GM23338 (cell line): ENCODE data around the gene UNC45A. TPM values are rescaled to one million over a fixed set of nuclear protein-coding genes. Genes with fewer than 3 reads are reported as not detected.

Experiments used
- ATAC-seq: fragments of 200-7000 bp; cut with Tn5 transposase; 3 replicates; pipeline ENCODE4 v1.9.1; 2020
- DNase-seq: peaks from one replicate; pipeline ENCODE4 v3.0.0-alpha.2; 2015; ENCODE audit warnings: low spot score
- H2AFZ ChIP-seq: fragments of 200-600 bp; sonication (generic); 2 replicates; pipeline ENCODE4 v1.8.0; 2016; ENCODE audit warnings: antibody characterized with exemption, mild to moderate bottlenecking, moderate library complexity
- H3F3A ChIP-seq: fragments of 200-600 bp; sonication (generic); replicated peaks from 2 replicates; pipeline ENCODE4 v1.8.0; 2017; ENCODE audit warnings: antibody characterized with exemption, mixed run types, low read depth
- H3K27ac ChIP-seq: fragments of 200-600 bp; sonication (generic); 2 replicates; pipeline ENCODE4 v1.6.1; 2016; ENCODE audit warnings: low read depth
- H3K27me3 ChIP-seq: fragments of 200-600 bp; sonication (generic); 2 replicates; pipeline ENCODE4 v1.8.0; 2016; ENCODE audit warnings: mild to moderate bottlenecking, mixed run types, moderate library complexity; ENCODE audit not compliant: insufficient read depth
- H3K36me3 ChIP-seq: fragments of 200-600 bp; sonication (generic); 2 replicates; pipeline ENCODE4 v1.8.0; 2016; ENCODE audit warnings: mild to moderate bottlenecking; ENCODE audit not compliant: insufficient read depth
- H3K4me1 ChIP-seq: fragments of 200-600 bp; sonication (generic); 2 replicates; pipeline ENCODE4 v1.8.0; 2016; ENCODE audit warnings: mild to moderate bottlenecking, moderate library complexity; ENCODE audit not compliant: insufficient read depth
- H3K4me2 ChIP-seq: fragments of 200-600 bp; sonication (generic); 2 replicates; pipeline ENCODE4 v1.7.1; 2017; ENCODE audit warnings: mixed run types
- H3K4me3 ChIP-seq: fragments of 200-600 bp; sonication (generic); 2 replicates; pipeline ENCODE4 v1.6.1; 2016; ENCODE audit warnings: mixed run types
- H3K79me2 ChIP-seq: fragments of 200-600 bp; sonication (generic); replicated peaks from 2 replicates; pipeline ENCODE4 v1.8.0; 2017; ENCODE audit warnings: mild to moderate bottlenecking; ENCODE audit not compliant: insufficient read depth
- H3K9me2 ChIP-seq: fragments of 200-600 bp; sonication (generic); 2 replicates; pipeline ENCODE4 v1.8.0; 2017; ENCODE audit not compliant: insufficient read depth
- H4K20me1 ChIP-seq: fragments of 200-600 bp; sonication (generic); replicated peaks from 2 replicates; pipeline ENCODE4 v1.8.0; 2017; ENCODE audit warnings: mild to moderate bottlenecking; ENCODE audit not compliant: insufficient read depth
- H3K27ac Mint-ChIP-seq: 2 replicates; pipeline ENCODE4 v1.8.0; 2020; ENCODE audit warnings: inconsistent platforms, mild to moderate bottlenecking, moderate library complexity, mixed read lengths
- H3K27me3 Mint-ChIP-seq: 3 replicates; pipeline ENCODE4 v1.8.0; 2022; ENCODE audit warnings: low read depth, mild to moderate bottlenecking, moderate library complexity, mixed read lengths, inconsistent platforms; ENCODE audit not compliant: insufficient read depth, poor library complexity
- H3K36me3 Mint-ChIP-seq: 3 replicates; pipeline ENCODE4 v1.8.0; 2021; ENCODE audit warnings: low read depth, mild to moderate bottlenecking, inconsistent platforms, moderate library complexity, mixed read lengths
- H3K4me1 Mint-ChIP-seq: 3 replicates; pipeline ENCODE4 v1.8.0; 2020; ENCODE audit warnings: mild to moderate bottlenecking, inconsistent platforms, mixed read lengths
- H3K4me3 Mint-ChIP-seq: 3 replicates; pipeline ENCODE4 v1.8.0; 2021; ENCODE audit warnings: moderate library complexity, mild to moderate bottlenecking, inconsistent platforms, mixed read lengths
- H3K9me3 Mint-ChIP-seq: 3 replicates; pipeline ENCODE4 v1.8.0; 2020; ENCODE audit warnings: moderate library complexity, mild to moderate bottlenecking, inconsistent platforms, mixed read lengths
- EZH2phosphoT487 ChIP-seq: fragments of 200-600 bp; sonication (generic); IDR thresholded peaks from one replicate; pipeline ENCODE4 v1.8.1; 2018; ENCODE audit warnings: antibody characterized with exemption; ENCODE audit not compliant: unreplicated experiment
- JUNB ChIP-seq: IDR thresholded peaks from one replicate; pipeline ENCODE4 v1.6.1; 2016; ENCODE audit warnings: antibody characterized with exemption; ENCODE audit not compliant: unreplicated experiment
- POLR2AphosphoS5 ChIP-seq: IDR thresholded peaks from 2 replicates; pipeline ENCODE4 v1.6.1; 2016; ENCODE audit warnings: antibody characterized with exemption, low read depth
- polyA plus RNA-seq: library from polyadenylated mRNA; unstranded; fragments of >200 nt; fragmentation: Nextera tagmentation; extraction: Ambion mirVana; gene quantifications from 2 replicates; pipeline ENCODE4 v1.2.1, GENCODE V29; 2016
- total RNA-seq: library from RNA; depleted of rRNA; stranded (reverse); fragments of >200 nt; shearing (Covaris generic); gene quantifications from 2 replicates; pipeline ENCODE4 v1.2.3, GENCODE V29; 2014
- TF ChIP-seq, protein P1 (sequence below): fragments of 250-450 bp; sonication (Bioruptor Pico); IDR thresholded peaks from 2 replicates; pipeline ENCODE4 v1.5.0; 2020; ENCODE audit warnings: mild to moderate bottlenecking, moderate library complexity
- TF ChIP-seq, protein P2 (sequence below): IDR thresholded peaks from one replicate; pipeline ENCODE4 v1.6.1; 2018; ENCODE audit warnings: antibody characterized with exemption; ENCODE audit not compliant: unreplicated experiment
- TF ChIP-seq, protein P3 (sequence below): IDR thresholded peaks from 2 replicates; pipeline ENCODE4 v1.6.1; 2016; ENCODE audit warnings: antibody characterized with exemption

Gene UNC45A
- total and polyA plus RNA-seq, 2 experiments from 2014 or later = 40.2 to 86.8 TPM

DNA sequence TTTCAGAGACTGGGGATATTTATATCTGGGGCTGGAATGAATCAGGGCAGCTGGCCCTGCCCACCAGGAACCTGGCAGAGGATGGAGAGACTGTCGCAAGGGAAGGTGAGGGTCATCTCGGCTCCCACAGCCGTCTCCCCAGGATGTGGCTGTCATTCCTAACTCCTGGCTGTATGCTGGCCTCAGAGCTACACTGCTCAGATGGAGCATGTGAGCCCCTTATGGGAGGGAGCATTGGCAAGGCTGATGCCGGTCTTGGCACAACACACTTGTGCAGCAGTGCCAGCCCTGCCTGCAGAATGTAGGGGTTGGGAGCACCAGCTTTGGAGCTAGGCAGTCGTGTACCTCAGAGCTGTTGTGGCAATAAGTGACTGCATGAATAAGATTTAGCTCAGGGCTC, 24.8 kb downstream of the UNC45A start (continued):
- TF ChIP-seq, protein P1, sequence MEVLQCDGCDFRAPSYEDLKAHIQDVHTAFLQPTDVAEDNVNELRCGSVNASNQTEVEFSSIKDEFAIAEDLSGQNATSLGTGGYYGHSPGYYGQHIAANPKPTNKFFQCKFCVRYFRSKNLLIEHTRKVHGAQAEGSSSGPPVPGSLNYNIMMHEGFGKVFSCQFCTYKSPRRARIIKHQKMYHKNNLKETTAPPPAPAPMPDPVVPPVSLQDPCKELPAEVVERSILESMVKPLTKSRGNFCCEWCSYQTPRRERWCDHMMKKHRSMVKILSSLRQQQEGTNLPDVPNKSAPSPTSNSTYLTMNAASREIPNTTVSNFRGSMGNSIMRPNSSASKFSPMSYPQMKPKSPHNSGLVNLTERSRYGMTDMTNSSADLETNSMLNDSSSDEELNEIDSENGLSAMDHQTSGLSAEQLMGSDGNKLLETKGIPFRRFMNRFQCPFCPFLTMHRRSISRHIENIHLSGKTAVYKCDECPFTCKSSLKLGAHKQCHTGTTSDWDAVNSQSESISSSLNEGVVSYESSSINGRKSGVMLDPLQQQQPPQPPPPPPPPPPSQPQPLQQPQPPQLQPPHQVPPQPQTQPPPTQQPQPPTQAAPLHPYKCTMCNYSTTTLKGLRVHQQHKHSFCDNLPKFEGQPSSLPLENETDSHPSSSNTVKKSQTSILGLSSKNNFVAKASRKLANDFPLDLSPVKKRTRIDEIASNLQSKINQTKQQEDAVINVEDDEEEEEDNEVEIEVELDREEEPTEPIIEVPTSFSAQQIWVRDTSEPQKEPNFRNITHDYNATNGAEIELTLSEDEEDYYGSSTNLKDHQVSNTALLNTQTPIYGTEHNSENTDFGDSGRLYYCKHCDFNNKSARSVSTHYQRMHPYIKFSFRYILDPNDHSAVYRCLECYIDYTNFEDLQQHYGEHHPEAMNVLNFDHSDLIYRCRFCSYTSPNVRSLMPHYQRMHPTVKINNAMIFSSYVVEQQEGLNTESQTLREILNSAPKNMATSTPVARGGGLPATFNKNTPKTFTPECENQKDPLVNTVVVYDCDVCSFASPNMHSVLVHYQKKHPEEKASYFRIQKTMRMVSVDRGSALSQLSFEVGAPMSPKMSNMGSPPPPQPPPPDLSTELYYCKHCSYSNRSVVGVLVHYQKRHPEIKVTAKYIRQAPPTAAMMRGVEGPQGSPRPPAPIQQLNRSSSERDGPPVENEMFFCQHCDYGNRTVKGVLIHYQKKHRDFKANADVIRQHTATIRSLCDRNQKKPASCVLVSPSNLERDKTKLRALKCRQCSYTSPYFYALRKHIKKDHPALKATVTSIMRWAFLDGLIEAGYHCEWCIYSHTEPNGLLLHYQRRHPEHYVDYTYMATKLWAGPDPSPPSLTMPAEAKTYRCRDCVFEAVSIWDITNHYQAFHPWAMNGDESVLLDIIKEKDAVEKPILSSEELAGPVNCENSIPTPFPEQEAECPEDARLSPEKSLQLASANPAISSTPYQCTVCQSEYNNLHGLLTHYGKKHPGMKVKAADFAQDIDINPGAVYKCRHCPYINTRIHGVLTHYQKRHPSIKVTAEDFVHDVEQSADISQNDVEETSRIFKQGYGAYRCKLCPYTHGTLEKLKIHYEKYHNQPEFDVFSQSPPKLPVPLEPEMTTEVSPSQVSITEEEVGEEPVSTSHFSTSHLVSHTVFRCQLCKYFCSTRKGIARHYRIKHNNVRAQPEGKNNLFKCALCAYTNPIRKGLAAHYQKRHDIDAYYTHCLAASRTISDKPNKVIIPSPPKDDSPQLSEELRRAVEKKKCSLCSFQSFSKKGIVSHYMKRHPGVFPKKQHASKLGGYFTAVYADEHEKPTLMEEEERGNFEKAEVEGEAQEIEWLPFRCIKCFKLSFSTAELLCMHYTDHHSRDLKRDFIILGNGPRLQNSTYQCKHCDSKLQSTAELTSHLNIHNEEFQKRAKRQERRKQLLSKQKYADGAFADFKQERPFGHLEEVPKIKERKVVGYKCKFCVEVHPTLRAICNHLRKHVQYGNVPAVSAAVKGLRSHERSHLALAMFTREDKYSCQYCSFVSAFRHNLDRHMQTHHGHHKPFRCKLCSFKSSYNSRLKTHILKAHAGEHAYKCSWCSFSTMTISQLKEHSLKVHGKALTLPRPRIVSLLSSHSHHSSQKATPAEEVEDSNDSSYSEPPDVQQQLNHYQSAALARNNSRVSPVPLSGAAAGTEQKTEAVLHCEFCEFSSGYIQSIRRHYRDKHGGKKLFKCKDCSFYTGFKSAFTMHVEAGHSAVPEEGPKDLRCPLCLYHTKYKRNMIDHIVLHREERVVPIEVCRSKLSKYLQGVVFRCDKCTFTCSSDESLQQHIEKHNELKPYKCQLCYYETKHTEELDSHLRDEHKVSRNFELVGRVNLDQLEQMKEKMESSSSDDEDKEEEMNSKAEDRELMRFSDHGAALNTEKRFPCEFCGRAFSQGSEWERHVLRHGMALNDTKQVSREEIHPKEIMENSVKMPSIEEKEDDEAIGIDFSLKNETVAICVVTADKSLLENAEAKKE (CRISPR knock-in tag) = no peak
- no peak for TF ChIP-seq EZH2phosphoT487

DNA sequence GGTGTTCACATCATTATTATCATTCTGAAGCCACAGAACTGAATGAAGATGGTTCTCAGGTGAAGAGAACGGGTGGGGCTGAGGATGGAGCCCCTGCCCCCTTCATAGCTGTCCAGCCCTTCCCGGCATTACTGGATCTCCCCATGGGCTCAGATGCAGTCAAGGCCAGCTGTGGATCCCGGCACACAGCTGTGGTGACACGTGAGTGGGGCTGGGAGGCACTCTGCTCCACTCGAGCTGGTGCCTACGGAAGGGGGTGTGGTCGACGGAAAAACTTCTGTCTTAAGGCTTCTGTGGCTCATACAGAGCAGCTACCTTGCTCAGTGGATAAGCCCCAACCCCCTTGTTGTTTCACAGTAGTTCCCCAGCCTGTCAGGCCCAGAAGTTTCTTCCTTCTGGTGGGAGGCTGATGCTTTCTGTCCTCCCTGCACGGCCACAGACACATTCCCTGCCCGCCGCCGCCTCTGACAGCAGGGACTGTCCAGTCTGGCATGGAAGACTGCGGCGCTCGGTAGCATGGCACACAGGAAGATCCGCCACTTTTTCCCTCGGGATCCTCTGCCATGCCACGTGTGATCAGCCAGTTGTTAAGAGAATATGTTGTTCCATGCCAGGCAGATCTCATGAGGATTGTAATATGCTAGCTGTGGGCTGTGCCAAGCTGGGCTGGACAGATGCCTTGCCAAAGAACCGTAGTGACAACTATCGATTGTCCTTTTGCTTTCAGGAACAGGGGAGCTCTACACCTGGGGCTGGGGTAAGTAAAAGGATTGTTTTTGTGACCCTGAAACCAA, 25.4 kb downstream of the UNC45A start:
- peaks cover 20% of the 10 kb centered on the region for H3K27me3 Mint-ChIP-seq
- H3K36me3 Mint-ChIP-seq = peaks cover 52% of the 10 kb centered on the region
- H3K4me3 Mint-ChIP-seq = no peak overlapping the region

More for the DNA sequence above, 25.4 kb downstream of the UNC45A start:
- ATAC-seq (no peak), DNase-seq (no peak)
- peaks cover 10% of the 10 kb centered on the region for H3K4me1 Mint-ChIP-seq
- TF ChIP-seq POLR2AphosphoS5 = no peak
- TF ChIP-seq, protein P2, sequence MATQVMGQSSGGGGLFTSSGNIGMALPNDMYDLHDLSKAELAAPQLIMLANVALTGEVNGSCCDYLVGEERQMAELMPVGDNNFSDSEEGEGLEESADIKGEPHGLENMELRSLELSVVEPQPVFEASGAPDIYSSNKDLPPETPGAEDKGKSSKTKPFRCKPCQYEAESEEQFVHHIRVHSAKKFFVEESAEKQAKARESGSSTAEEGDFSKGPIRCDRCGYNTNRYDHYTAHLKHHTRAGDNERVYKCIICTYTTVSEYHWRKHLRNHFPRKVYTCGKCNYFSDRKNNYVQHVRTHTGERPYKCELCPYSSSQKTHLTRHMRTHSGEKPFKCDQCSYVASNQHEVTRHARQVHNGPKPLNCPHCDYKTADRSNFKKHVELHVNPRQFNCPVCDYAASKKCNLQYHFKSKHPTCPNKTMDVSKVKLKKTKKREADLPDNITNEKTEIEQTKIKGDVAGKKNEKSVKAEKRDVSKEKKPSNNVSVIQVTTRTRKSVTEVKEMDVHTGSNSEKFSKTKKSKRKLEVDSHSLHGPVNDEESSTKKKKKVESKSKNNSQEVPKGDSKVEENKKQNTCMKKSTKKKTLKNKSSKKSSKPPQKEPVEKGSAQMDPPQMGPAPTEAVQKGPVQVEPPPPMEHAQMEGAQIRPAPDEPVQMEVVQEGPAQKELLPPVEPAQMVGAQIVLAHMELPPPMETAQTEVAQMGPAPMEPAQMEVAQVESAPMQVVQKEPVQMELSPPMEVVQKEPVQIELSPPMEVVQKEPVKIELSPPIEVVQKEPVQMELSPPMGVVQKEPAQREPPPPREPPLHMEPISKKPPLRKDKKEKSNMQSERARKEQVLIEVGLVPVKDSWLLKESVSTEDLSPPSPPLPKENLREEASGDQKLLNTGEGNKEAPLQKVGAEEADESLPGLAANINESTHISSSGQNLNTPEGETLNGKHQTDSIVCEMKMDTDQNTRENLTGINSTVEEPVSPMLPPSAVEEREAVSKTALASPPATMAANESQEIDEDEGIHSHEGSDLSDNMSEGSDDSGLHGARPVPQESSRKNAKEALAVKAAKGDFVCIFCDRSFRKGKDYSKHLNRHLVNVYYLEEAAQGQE = no peak
- no peak for TF ChIP-seq JUNB
- TF ChIP-seq, protein P3, sequence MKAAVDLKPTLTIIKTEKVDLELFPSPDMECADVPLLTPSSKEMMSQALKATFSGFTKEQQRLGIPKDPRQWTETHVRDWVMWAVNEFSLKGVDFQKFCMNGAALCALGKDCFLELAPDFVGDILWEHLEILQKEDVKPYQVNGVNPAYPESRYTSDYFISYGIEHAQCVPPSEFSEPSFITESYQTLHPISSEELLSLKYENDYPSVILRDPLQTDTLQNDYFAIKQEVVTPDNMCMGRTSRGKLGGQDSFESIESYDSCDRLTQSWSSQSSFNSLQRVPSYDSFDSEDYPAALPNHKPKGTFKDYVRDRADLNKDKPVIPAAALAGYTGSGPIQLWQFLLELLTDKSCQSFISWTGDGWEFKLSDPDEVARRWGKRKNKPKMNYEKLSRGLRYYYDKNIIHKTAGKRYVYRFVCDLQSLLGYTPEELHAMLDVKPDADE = no peak
- no peak for TF ChIP-seq EZH2phosphoT487
- Histone ChIP-seq H3K27ac (no peak overlapping the region), H2AFZ (no peak overlapping the region), H3F3A (peaks cover 8% of the 10 kb centered on the region; the same call in 1 of the 2 replicates), H3K79me2 (no peaks in the 10 kb centered on the region; the same call in 1 of the 2 replicates), H3K4me1 (peaks cover 13% of the 10 kb centered on the region), H3K9me2 (no peaks in the 10 kb centered on the region), H3K27me3 (no peaks in the 10 kb centered on the region), H3K4me3 (no peak overlapping the region), H4K20me1 (peaks cover 11% of the 10 kb centered on the region; the same call in 1 of the 2 replicates), H3K36me3 (peaks cover 17% of the 10 kb centered on the region; the same call in 1 of the 2 replicates), H3K4me2 (no peak overlapping the region)
- H3K27ac Mint-ChIP-seq = no peak overlapping the region
- no peaks in the 10 kb centered on the region for H3K9me3 Mint-ChIP-seq
